Right ventricle myocardium inferior (tissue), 1 donor: ENCODE data around the gene METTL6. TPM values are rescaled to one million over a fixed set of nuclear protein-coding genes. Genes with fewer than 3 reads are reported as not detected.
"Not testable (repeated sequence)": the region's sequence is repeated elsewhere in the genome, so short reads cannot be mapped to it uniquely, and the experiment has no call there.

ENCODE experiments used
- ATAC-seq: fragments of 200-7000 bp; cut with Tn5 transposase; one replicate; pipeline ENCODE4 v1.9.1; 2020; ENCODE audit warnings: mild to moderate bottlenecking, moderate library complexity
- DNase-seq: peaks from one replicate; pipeline ENCODE4 v3.0.0; 2021; ENCODE audit errors: missing footprints
- intact Hi-C: fragments of 100-400 bp; cut with DNase I; formaldehyde crosslinking; loops from one replicate; pipeline ENCODE4 v1.11.0; 2022
- total RNA-seq: library from RNA; stranded (reverse); fragmentation: NEBNext Ultra II Directional; extraction: Animal tissue kit (Norgen Biotek cat#: 25700); gene quantifications from one replicate; pipeline ENCODE4 v1.2.1, GENCODE V29; 2021
- donor health status: DM: no; HTN: yes; CAD: no; lungs with severe emphysema.

METTL6 gene
- total RNA-seq, 1 donor from 2014 or later, result 6.8 TPM

GRCh38 chr3:15420871-15421270 is 6.5 kb downstream of the METTL6 start:
- intact Hi-C loops, result no loop called here
- ATAC-seq (no peak), DNase-seq (no peak)

- ATAC-seq, DNase-seq, intact Hi-C loops: not testable (repeated sequence)
Measured at GRCh38 chr3:15410966-15411365, 16.4 kb downstream of the METTL6 start.

GRCh38 chr3:15409774-15410173 is 17.6 kb downstream of the METTL6 start:
- DNase-seq, result no peak
- intact Hi-C loops, result loop anchor here (5.0 to 10.0 kb wide), 2 partner anchors 142 to 305 kb away; no protein-coding TSS in a partner anchor
- no peak for ATAC-seq

- DNase-seq, result no peak
- intact Hi-C loops, result loop anchor here (5.0 to 10.0 kb wide), 2 partner anchors 142 to 304 kb away; no protein-coding TSS in a partner anchor
- ATAC-seq, result no peak
Measured at GRCh38 chr3:15409239-15409638, 18.1 kb downstream of the METTL6 start.

GRCh38 chr3:15405448-15406050 is 21.8 kb downstream of the METTL6 start:
- DNase-seq, result no peak
- ATAC-seq, result peak; percentile 65
- intact Hi-C loops, result loop anchor here (1.0 to 10.0 kb wide), 3 partner anchors 138 to 301 kb away; no protein-coding TSS in a partner anchor

GRCh38 chr3:15404767-15405166 is 22.6 kb downstream of the METTL6 start:
- DNase-seq (no peak), ATAC-seq (no peak)
- intact Hi-C loops, result loop anchor here (1.0 to 10.0 kb wide), 3 partner anchors 137 to 300 kb away; no protein-coding TSS in a partner anchor

GRCh38 chr3:15403965-15404364 is 23.4 kb downstream of the METTL6 start:
- no peak for ATAC-seq
- DNase-seq, result no peak
- intact Hi-C loops, result loop anchor here (10.0 kb wide), 1 partner anchor 299 kb away; no protein-coding TSS in a partner anchor

GRCh38 chr3:15403495-15403894 is 23.8 kb downstream of the METTL6 start:
- ATAC-seq (peak; percentile 40), DNase-seq (no peak)
- intact Hi-C loops, result loop anchor here (10.0 kb wide), 1 partner anchor 299 kb away; no protein-coding TSS in a partner anchor

GRCh38 chr3:15401936-15402335 is 25.4 kb downstream of the METTL6 start:
- intact Hi-C loops, result loop anchor here (10.0 kb wide), 1 partner anchor 297 kb away; no protein-coding TSS in a partner anchor
- no peak for ATAC-seq
- no peak for DNase-seq

GRCh38 chr3:15399970-15400369 is 27.4 kb downstream of the METTL6 start:
- DNase-seq (no peak), ATAC-seq (no peak)
- intact Hi-C loops, result loop anchor here (10.0 kb wide), 1 partner anchor 295 kb away; no protein-coding TSS in a partner anchor

GRCh38 chr3:15398731-15399133 is 28.6 kb downstream of the METTL6 start:
- DNase-seq, intact Hi-C loops, ATAC-seq: not testable (repeated sequence)

GRCh38 chr3:15393252-15393651 is 34.1 kb downstream of the METTL6 start:
- ATAC-seq, intact Hi-C loops, DNase-seq: not testable (repeated sequence)

- ATAC-seq (no peak), DNase-seq (no peak)
- intact Hi-C loops, result no loop called here
Measured at GRCh38 chr3:15391007-15391406, 36.3 kb downstream of the METTL6 start.

- ATAC-seq (peak; percentile 52), DNase-seq (no peak)
Measured at GRCh38 chr3:15390460-15390859, 36.9 kb downstream of the METTL6 start.

GRCh38 chr3:15388335-15388734 is 39.0 kb downstream of the METTL6 start:
- intact Hi-C loops, DNase-seq, ATAC-seq: not testable (repeated sequence)

More at GRCh38 chr3:15390460-15390859, 36.9 kb downstream of the METTL6 start:
- intact Hi-C loops, result no loop called here

- no peak for DNase-seq
- intact Hi-C loops, result no loop called here
- ATAC-seq, result no peak
Measured at GRCh38 chr3:15387735-15388134, 39.6 kb downstream of the METTL6 start.

GRCh38 chr3:15387171-15387581 is 40.2 kb downstream of the METTL6 start:
- ATAC-seq (no peak), DNase-seq (no peak)
- intact Hi-C loops, result no loop called here

GRCh38 chr3:15386654-15386955 is 40.7 kb downstream of the METTL6 start:
- intact Hi-C loops, ATAC-seq, DNase-seq: not testable (repeated sequence)

- intact Hi-C loops, result no loop called here
- DNase-seq (no peak), ATAC-seq (no peak)
Measured at GRCh38 chr3:15385901-15386653, 41.3 kb downstream of the METTL6 start.

GRCh38 chr3:15385238-15385695 is 42.1 kb downstream of the METTL6 start:
- ATAC-seq, intact Hi-C loops, DNase-seq: not testable (repeated sequence)
